IMR-90 (cell line): ENCODE data around the gene RNU6-9. TPM values are rescaled to one million over a fixed set of nuclear protein-coding genes. Genes with fewer than 3 reads are reported as not detected.

Experiments used
- ATAC-seq: fragments of 200-7000 bp; cut with Tn5 transposase; 2 replicates; pipeline ENCODE4 v1.9.1; 2020; ENCODE audit warnings: low read depth, mild to moderate bottlenecking, moderate library complexity
- BruUV-seq: library from RNA; stranded (reverse); fragments of 400-500 nt; replicated peaks from 2 replicates; lab custom pipeline; 2021; lab: Mats Ljungman, UMichigan
- CTCF ChIA-PET: fragments of 300-600 bp; formaldehyde crosslinking; extraction: SDS; loops from one replicate; lab custom pipeline; 2021; ENCODE audit warnings: antibody characterized with exemption; lab: Yijun Ruan, JAX
- POLR2A ChIA-PET: fragments of 300-600 bp; sonication (Branson Sonifier 250); formaldehyde crosslinking; loops from one replicate; lab custom pipeline; 2022; ENCODE audit warnings: antibody characterized with exemption; ENCODE audit not compliant: unreplicated experiment; lab: Charles Lee
- DNase-seq: peaks from one replicate; pipeline ENCODE4 v3.0.0; 2013
- H2AFZ ChIP-seq: replicated peaks from 2 replicates; pipeline ENCODE3; 2013; ENCODE audit warnings: low read length, mild to moderate bottlenecking; ENCODE audit not compliant: poor library complexity
- H2AK5ac ChIP-seq: 2 replicates; pipeline ENCODE4 v1.6.1; 2013; ENCODE audit warnings: low read depth, low read length, inconsistent platforms
- H2AK9ac ChIP-seq: replicated peaks from 2 replicates; pipeline ENCODE3; 2013; ENCODE audit warnings: mild to moderate bottlenecking, low read depth, low read length, moderate library complexity; ENCODE audit not compliant: poor library complexity
- H2BK120ac ChIP-seq: 2 replicates; pipeline ENCODE4 v1.6.1; 2013; ENCODE audit warnings: low read depth, low read length, inconsistent platforms
- H2BK15ac ChIP-seq: 3 replicates; pipeline ENCODE4 v1.6.1; 2013; ENCODE audit warnings: low read depth, low read length, inconsistent platforms
- H2BK20ac ChIP-seq: 2 replicates; pipeline ENCODE4 v1.6.1; 2013; ENCODE audit warnings: low read depth, mild to moderate bottlenecking, inconsistent platforms, low read length, moderate library complexity
- H2BK5ac ChIP-seq: 2 replicates; pipeline ENCODE4 v1.6.1; 2013; ENCODE audit warnings: mild to moderate bottlenecking, low read depth, low read length, inconsistent platforms; ENCODE audit not compliant: poor library complexity, severe bottlenecking
- H3K14ac ChIP-seq: replicated peaks from 2 replicates; pipeline ENCODE4 v1.6.1; 2013; ENCODE audit warnings: low read depth, low read length, inconsistent platforms
- H3K18ac ChIP-seq: 2 replicates; pipeline ENCODE4 v1.6.1; 2013; ENCODE audit warnings: low read depth, low read length, control low read depth
- H3K23ac ChIP-seq: 2 replicates; pipeline ENCODE4 v1.6.1; 2013; ENCODE audit warnings: low read depth, low read length, inconsistent platforms
- H3K27ac ChIP-seq: 2 replicates; pipeline ENCODE4 v1.5.1; 2013; ENCODE audit warnings: mild to moderate bottlenecking, control low read depth, low read length; ENCODE audit not compliant: insufficient read depth
- H3K27me3 ChIP-seq: 2 replicates; pipeline ENCODE4 v1.6.1; 2013; ENCODE audit warnings: low read length; ENCODE audit not compliant: control insufficient read depth, insufficient read depth
- H3K36me3 ChIP-seq: 2 replicates; pipeline ENCODE4 v1.6.1; 2013; ENCODE audit warnings: low read length, mixed read lengths; ENCODE audit not compliant: control insufficient read depth, insufficient read depth
- H3K4ac ChIP-seq: 2 replicates; pipeline ENCODE4 v1.6.1; 2013; ENCODE audit warnings: low read depth, low read length, inconsistent platforms
- H3K4me1 ChIP-seq: 2 replicates; pipeline ENCODE4 v1.6.1; 2013; ENCODE audit warnings: low read length, mixed read lengths; ENCODE audit not compliant: control insufficient read depth, insufficient read depth
- H3K4me2 ChIP-seq: 2 replicates; pipeline ENCODE4 v1.6.1; 2013; ENCODE audit warnings: low read depth, mild to moderate bottlenecking, control low read depth, low read length, moderate library complexity
- H3K4me3 ChIP-seq: 2 replicates; pipeline ENCODE4 v1.5.1; 2013; ENCODE audit warnings: low read depth, mild to moderate bottlenecking, control low read depth, low read length, moderate library complexity; ENCODE audit not compliant: insufficient read depth
- H3K56ac ChIP-seq: 2 replicates; pipeline ENCODE4 v1.6.1; 2013; ENCODE audit warnings: low read length, inconsistent platforms; ENCODE audit not compliant: insufficient read depth; ENCODE audit errors: extremely low read depth
- H3K79me1 ChIP-seq, 2 experiments: 2 replicates each; pipeline ENCODE4 v1.6.1; 2013; ENCODE audit warnings: low read length in 2 of 2, inconsistent platforms in 1 of 2, low read depth in 1 of 2
- H3K9ac ChIP-seq: 2 replicates; pipeline ENCODE4 v1.6.1; 2013; ENCODE audit warnings: low read depth, low read length, control low read depth
- H3K9me1 ChIP-seq: 2 replicates; pipeline ENCODE4 v1.6.1; 2013; ENCODE audit warnings: low read length, inconsistent platforms; ENCODE audit not compliant: insufficient read depth
- H3K9me3 ChIP-seq: 2 replicates; pipeline ENCODE4 v1.6.1; 2013; ENCODE audit warnings: low read length; ENCODE audit not compliant: control insufficient read depth, insufficient read depth
- H4K20me1 ChIP-seq: 2 replicates; pipeline ENCODE4 v1.6.1; 2013; ENCODE audit warnings: low read length, inconsistent platforms; ENCODE audit not compliant: insufficient read depth
- H4K5ac ChIP-seq: 2 replicates; pipeline ENCODE4 v1.6.1; 2013; ENCODE audit warnings: mild to moderate bottlenecking, low read depth, low read length, control low read depth
- H4K8ac ChIP-seq, 2 experiments: 2 replicates each; pipeline ENCODE4 v1.6.1; 2013; ENCODE audit warnings: low read depth in 2 of 2, low read length in 2 of 2, control low read depth in 1 of 2, inconsistent platforms in 1 of 2
- H4K91ac ChIP-seq: 2 replicates; pipeline ENCODE4 v1.6.1; 2013; ENCODE audit warnings: low read depth, low read length, inconsistent platforms; ENCODE audit not compliant: insufficient read depth
- BHLHE40 ChIP-seq: fragments of 150-350 bp; IDR thresholded peaks from 2 replicates; pipeline ENCODE4 v1.6.1; 2016; ENCODE audit warnings: mild to moderate bottlenecking, low read depth, low read length
- CHD1 ChIP-seq: IDR thresholded peaks from 2 replicates; pipeline ENCODE4 v1.6.1; 2012; ENCODE audit warnings: low read depth, low read length, improper control_type of control experiment
- ELK1 ChIP-seq: fragments of 150-350 bp; IDR thresholded peaks from 2 replicates; pipeline ENCODE4 v1.6.1; 2016; ENCODE audit warnings: low read depth, mild to moderate bottlenecking, low read length, moderate library complexity, borderline replicate concordance
- MAFK ChIP-seq: IDR thresholded peaks from 2 replicates; pipeline ENCODE4 v1.6.1; 2012; ENCODE audit warnings: low read depth, low read length, improper control_type of control experiment
- RCOR1 ChIP-seq: IDR thresholded peaks from 2 replicates; pipeline ENCODE4 v1.6.1; 2012; ENCODE audit warnings: mild to moderate bottlenecking, low read length, improper control_type of control experiment; ENCODE audit not compliant: insufficient replicate concordance
- WGBS, 2 experiments: methylation state at CpG; one replicate each; pipeline versions ENCODE4 v1.1.5 to v1.1.7; 2013; ENCODE audit warnings: missing lambda C conversion rate in 2 of 2; ENCODE audit not compliant: insufficient read length in 1 of 2; ENCODE audit errors: extremely low coverage in 2 of 2; 5-methylcytosine and 5-hydroxymethylcytosine counted together
- dilution Hi-C: fragments of 300-500 bp; cut with HindIII; formaldehyde crosslinking; loops from one replicate; pipeline ENCODE4 v1.14.3; 2018; ENCODE audit warnings: low sequenced_read_pairs; ENCODE audit not compliant: unreplicated experiment
- in situ Hi-C: fragments of 300-500 bp; cut with MboI; formaldehyde crosslinking; loops from 3 replicates; pipeline ENCODE4 v1.14.3; 2019; ENCODE audit warnings: low sequenced_read_pairs, inconsistent platforms, mixed read lengths
- intact Hi-C: fragments of 100-400 bp; cut with micrococcal nuclease; formaldehyde crosslinking; loops from 2 replicates; pipeline ENCODE4 v1.10.0; 2022
- polyA plus RNA-seq, 3 experiments: library from polyadenylated mRNA; depleted of rRNA; stranded (reverse); fragments of >200 nt; gene quantifications; 2 replicates each; pipeline ENCODE4 v1.2.3, GENCODE V29; 2012; ENCODE audit warnings: low replicate concordance in 1 of 3
- total RNA-seq: library from RNA; depleted of rRNA; stranded (reverse); fragments of >200 nt; gene quantifications from 2 replicates; pipeline ENCODE4 v1.2.3, GENCODE V29; 2012

The RNU6-9 gene
- total and polyA plus RNA-seq, 2 of the 4 experiments (the other 2 are of a cell fraction): not detected

GRCh38 chr19:924553-925086, 31.3 kb downstream of the RNU6-9 start:
- peaks cover 15% of the 10 kb centered on the region for H3K27me3 ChIP-seq
- peak overlapping the region; percentile 79; the same call in 1 of the 2 replicates for H2BK120ac ChIP-seq
- no peak for ATAC-seq
- POLR2A ChIA-PET: no interaction called here
- dilution Hi-C loops (no loop called here), in situ Hi-C loops (loop anchor here (5.0 kb wide), 2 partner anchors 58 to 147 kb away; partner anchors contain the start of gene WDR18), intact Hi-C loops (no loop called here)
- no TSS peak for BruUV-seq
- H3K4me2 ChIP-seq: peak overlapping the region; percentile 74
- H3K4me3 ChIP-seq: peak overlapping the region; percentile 96
- peak overlapping the region; percentile 95 for H2AFZ ChIP-seq
- H2AK5ac ChIP-seq: peak overlapping the region; percentile 77
- peak overlapping the region; percentile 18; the same call in 1 of the 2 replicates for H3K56ac ChIP-seq
- 15% methylated on average over 11 of the region's 31 CpGs; no CpG with 5 or more reads in 1 of the 2 experiments for WGBS, 2 experiments
- H4K5ac ChIP-seq: no peak overlapping the region
- H3K4me1 ChIP-seq: peaks cover 7% of the 10 kb centered on the region
- H3K36me3 ChIP-seq: peaks cover 9% of the 10 kb centered on the region
- peak overlapping the region; percentile 96 for H2BK5ac ChIP-seq
- peak overlapping the region; percentile 93 for H3K23ac ChIP-seq
- peak overlapping the region; percentile 65 for H3K14ac ChIP-seq
- peak overlapping the region; percentile 86 for H3K4ac ChIP-seq
- H4K20me1 ChIP-seq: peaks cover 10% of the 10 kb centered on the region
- no peaks in the 10 kb centered on the region for H3K9me1 ChIP-seq
- peak overlapping the region; percentile 91 for H3K27ac ChIP-seq
- H2BK15ac ChIP-seq: 0 out of 3 replicates have a peak overlapping the region, but pooled peaks have one; percentile 6
- H3K18ac ChIP-seq: no peak overlapping the region
- H3K79me1 ChIP-seq: peaks cover 0 to 33% of the 10 kb centered on the region in 2 experiments; a peak in 1 of 4 replicates
- H2BK20ac ChIP-seq: no peak overlapping the region; the same call in 1 of the 2 replicates
- TF ChIP-seq BHLHE40 (no peak), CHD1 (no peak), RCOR1 (no peak), MAFK (no peak), ELK1 (no peak)
- peak overlapping the region; percentile 31; the same call in 1 of the 2 replicates for H4K91ac ChIP-seq
- CTCF ChIA-PET: no interaction called here
- H2AK9ac ChIP-seq: peak overlapping the region; percentile 98
- no peaks in the 10 kb centered on the region for H3K9me3 ChIP-seq
- peak overlapping the region; percentile 78 for H3K9ac ChIP-seq
- peak overlapping the region; percentile 50 to 57; a peak in 2 of 4 replicates for H4K8ac ChIP-seq
- no peak for DNase-seq
